ENCODE measurements around the gene SORL1-AS1.

Gene SORL1-AS1

DNA sequence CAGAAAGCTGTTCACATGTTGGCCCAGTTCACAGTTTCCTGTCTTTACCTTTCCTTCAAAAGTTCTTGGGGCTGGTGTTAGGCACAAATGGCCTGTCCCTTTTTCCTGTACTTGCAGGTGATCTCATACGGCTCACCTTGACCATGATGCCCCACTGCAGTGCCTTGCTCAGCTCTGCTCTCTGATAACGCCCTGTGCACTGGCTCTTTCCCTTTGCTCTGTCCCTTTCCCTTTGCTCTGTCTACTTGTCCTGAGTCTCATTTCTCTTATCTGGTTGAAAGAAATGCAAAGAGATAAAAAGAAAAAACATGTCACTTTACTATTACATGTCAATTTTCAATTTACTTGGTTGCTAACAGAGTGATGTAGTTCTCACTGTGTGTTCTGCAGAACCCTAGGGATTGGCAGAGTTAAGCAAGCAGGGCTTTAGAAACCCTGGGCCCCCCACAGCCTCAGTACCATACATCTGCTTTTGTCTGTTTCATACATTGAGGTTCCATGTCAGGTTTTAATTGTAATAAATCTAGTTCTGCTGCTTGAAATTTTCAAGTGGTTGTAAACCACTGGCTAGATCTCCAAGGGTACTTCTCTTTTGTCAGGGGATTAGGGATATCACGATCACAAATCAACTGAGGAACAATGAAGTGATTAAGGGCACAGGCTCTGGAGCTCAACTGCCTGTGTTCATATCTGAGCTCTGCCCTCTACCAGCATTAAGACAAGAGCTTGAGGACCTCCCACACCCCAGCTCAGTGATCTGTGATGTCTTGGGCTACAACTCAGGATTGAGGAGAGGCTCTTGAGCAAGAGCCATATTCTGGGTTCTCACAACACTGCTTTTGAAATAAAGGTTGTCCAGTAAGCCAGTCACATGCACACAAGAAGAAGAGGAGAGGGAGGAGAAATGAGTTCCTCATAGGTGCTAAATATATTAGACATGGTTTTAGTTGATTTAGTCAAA lies 16.9 kb downstream of the SORL1-AS1 start:
- no peaks in the 10 kb centered on the region for H3K4me1 ChIP-seq (ENCODE audit: insufficient read depth, poor library complexity, severe bottlenecking)
- TF ChIP-seq, protein P1, sequence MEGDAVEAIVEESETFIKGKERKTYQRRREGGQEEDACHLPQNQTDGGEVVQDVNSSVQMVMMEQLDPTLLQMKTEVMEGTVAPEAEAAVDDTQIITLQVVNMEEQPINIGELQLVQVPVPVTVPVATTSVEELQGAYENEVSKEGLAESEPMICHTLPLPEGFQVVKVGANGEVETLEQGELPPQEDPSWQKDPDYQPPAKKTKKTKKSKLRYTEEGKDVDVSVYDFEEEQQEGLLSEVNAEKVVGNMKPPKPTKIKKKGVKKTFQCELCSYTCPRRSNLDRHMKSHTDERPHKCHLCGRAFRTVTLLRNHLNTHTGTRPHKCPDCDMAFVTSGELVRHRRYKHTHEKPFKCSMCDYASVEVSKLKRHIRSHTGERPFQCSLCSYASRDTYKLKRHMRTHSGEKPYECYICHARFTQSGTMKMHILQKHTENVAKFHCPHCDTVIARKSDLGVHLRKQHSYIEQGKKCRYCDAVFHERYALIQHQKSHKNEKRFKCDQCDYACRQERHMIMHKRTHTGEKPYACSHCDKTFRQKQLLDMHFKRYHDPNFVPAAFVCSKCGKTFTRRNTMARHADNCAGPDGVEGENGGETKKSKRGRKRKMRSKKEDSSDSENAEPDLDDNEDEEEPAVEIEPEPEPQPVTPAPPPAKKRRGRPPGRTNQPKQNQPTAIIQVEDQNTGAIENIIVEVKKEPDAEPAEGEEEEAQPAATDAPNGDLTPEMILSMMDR (IDR thresholded peaks at IDR 0.05; ENCODE audit: poor library complexity, severe bottlenecking), result no peak
- ATAC-seq (ENCODE audit: low read depth) (no peak), DNase-seq (ENCODE audit: low spot score) (no peak)
- H3K4me3 ChIP-seq (ENCODE audit: severe bottlenecking), result no peak overlapping the region
- no peak overlapping the region for H3K27ac ChIP-seq (ENCODE audit: poor library complexity, severe bottlenecking)
- H3K36me3 ChIP-seq (ENCODE audit: low read depth), result no peaks in the 10 kb centered on the region
- H3K9me3 ChIP-seq (ENCODE audit: severe bottlenecking), result no peaks in the 10 kb centered on the region
- H3K27me3 ChIP-seq (ENCODE audit: insufficient read depth, poor library complexity, severe bottlenecking), result no peaks in the 10 kb centered on the region

DNA sequence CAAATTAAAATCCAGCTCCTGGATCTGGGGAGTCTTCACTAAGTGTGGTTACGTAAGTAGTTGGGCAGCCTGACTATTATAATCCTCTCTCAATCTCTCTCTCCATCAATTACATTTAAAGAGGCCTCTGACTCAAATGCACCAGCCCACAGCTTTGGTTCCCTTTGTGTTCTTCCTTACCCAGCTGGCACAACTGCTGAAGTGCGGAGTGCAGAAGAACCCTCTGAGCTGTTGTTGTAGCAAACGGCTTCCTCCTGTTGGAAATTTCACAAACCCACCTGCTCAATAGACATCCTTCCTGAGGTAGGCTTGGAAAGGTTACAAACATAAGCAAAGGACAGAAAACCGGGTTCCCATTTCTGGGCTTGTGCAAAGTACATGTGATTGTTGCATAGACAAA lies 17.6 kb downstream of the SORL1-AS1 start:
- no peaks in the 10 kb centered on the region for H3K36me3 ChIP-seq (ENCODE audit: low read depth)
- H3K27me3 ChIP-seq (ENCODE audit: insufficient read depth, poor library complexity, severe bottlenecking), result no peaks in the 10 kb centered on the region
- H3K27ac ChIP-seq (ENCODE audit: poor library complexity, severe bottlenecking), result no peak overlapping the region
- no peak overlapping the region for H3K4me3 ChIP-seq (ENCODE audit: severe bottlenecking)
- no peak for DNase-seq (ENCODE audit: low spot score)
- TF ChIP-seq, protein P1 (IDR thresholded peaks at IDR 0.05; ENCODE audit: poor library complexity, severe bottlenecking), result no peak
- H3K9me3 ChIP-seq (ENCODE audit: severe bottlenecking), result no peaks in the 10 kb centered on the region
- H3K4me1 ChIP-seq (ENCODE audit: insufficient read depth, poor library complexity, severe bottlenecking), result no peaks in the 10 kb centered on the region
- no peak for ATAC-seq (ENCODE audit: low read depth)

DNA sequence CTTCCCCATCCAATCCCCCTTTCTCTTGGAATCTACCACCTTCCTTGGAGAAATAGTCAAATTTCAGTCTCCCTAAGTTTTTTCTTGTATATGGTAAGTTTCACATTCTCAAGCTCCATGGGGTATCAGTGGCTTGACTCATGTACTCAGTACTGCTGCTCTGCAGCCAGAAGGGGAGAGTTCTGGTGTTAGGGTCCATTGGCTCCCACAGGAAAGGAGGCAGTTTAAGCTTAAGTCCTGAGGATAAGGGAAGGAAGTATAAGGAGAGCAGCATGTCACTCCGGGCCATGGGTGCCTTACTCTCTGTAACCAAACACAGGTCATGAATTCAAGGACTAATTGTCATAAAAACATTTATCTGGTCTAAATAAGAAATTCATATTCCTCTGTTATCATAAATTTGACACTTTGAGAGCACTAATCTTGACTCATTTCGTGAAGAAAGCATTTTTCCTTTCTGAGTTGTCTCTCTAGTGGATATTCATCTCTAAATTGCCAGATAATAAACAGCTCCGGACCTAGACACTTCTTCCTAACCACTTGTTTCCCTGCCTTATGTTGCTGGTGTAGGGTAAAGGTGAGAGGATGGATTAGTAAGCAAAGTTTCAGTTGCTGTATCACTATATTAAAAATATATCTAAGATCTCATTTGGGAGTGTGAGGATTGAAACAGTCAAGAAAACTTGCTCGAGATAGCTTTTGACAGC lies 20.8 kb downstream of the SORL1-AS1 start:
- no peak overlapping the region for H3K27ac ChIP-seq (ENCODE audit: poor library complexity, severe bottlenecking)
- ATAC-seq (ENCODE audit: low read depth) (no peak), DNase-seq (ENCODE audit: low spot score) (no peak)
- no peaks in the 10 kb centered on the region for H3K36me3 ChIP-seq (ENCODE audit: low read depth)
- TF ChIP-seq, protein P1 (IDR thresholded peaks at IDR 0.05; ENCODE audit: poor library complexity, severe bottlenecking), result no peak
- H3K9me3 ChIP-seq (ENCODE audit: severe bottlenecking), result no peaks in the 10 kb centered on the region
- no peak overlapping the region for H3K4me3 ChIP-seq (ENCODE audit: severe bottlenecking)
- no peaks in the 10 kb centered on the region for H3K4me1 ChIP-seq (ENCODE audit: insufficient read depth, poor library complexity, severe bottlenecking)
- peaks cover 4% of the 10 kb centered on the region for H3K27me3 ChIP-seq (ENCODE audit: insufficient read depth, poor library complexity, severe bottlenecking)

DNA sequence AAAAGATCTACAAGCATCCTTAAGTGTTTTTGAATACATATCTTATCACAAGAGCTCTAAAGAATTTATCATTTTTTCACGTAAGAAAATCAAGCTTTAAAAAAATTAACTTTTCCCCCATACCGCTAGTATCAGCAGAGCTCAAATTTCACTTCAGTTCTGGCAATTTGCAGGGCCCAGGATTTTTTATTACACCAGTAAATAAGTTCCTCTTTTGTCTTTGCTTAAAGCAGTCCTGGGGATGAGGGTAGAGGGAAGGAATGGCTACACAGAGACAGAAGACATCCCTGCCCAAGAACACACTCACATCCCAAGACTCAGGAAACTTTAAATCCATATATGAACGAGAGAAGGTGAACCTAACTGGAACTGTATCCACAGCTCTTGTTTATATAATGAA lies 23.2 kb downstream of the SORL1-AS1 start:
- TF ChIP-seq, protein P1 (IDR thresholded peaks at IDR 0.05; ENCODE audit: poor library complexity, severe bottlenecking), result no peak
- Histone ChIP-seq H3K27ac (ENCODE audit: poor library complexity, severe bottlenecking) (no peak overlapping the region), H3K4me3 (ENCODE audit: severe bottlenecking) (no peak overlapping the region), H3K4me1 (ENCODE audit: insufficient read depth, poor library complexity, severe bottlenecking) (no peaks in the 10 kb centered on the region), H3K27me3 (ENCODE audit: insufficient read depth, poor library complexity, severe bottlenecking) (peaks cover 4% of the 10 kb centered on the region), H3K9me3 (ENCODE audit: severe bottlenecking) (no peaks in the 10 kb centered on the region), H3K36me3 (ENCODE audit: low read depth) (no peaks in the 10 kb centered on the region)
- ATAC-seq (ENCODE audit: low read depth), result no peak
- no peak for DNase-seq (ENCODE audit: low spot score)

Data from RWPE2 (cell line).